HG03439 (cell line): Measurements from ENCODE around the gene F5.
"Not testable (repeated sequence)": the region's sequence is repeated elsewhere in the genome, so short reads cannot be mapped to it uniquely, and the experiment has no call there.

ENCODE experiments used
- ATAC-seq: cut with Tn5 transposase; IDR thresholded peaks from one replicate; pipeline ENCODE4 v1.9.1; 2021; ENCODE audit warnings: mild to moderate bottlenecking, moderate library complexity; ENCODE audit not compliant: unreplicated experiment

Gene F5

GRCh38 chr1:169546087-169546995 lies 39.9 kb downstream of the F5 start:
- peak; percentile 88 for ATAC-seq

- no peak for ATAC-seq
These were observed 40.8 kb downstream of the F5 start for GRCh38 chr1:169545472-169545871.

- no peak for ATAC-seq
These were observed 47.0 kb downstream of the F5 start for GRCh38 chr1:169538998-169539871.

GRCh38 chr1:169534653-169535052 lies 51.6 kb downstream of the F5 start:
- no peak for ATAC-seq

- ATAC-seq, result not testable (repeated sequence)
These were observed 52.6 kb downstream of the F5 start for GRCh38 chr1:169533528-169534190.

- no peak for ATAC-seq
These were observed 55.8 kb downstream of the F5 start for GRCh38 chr1:169530448-169530847.

GRCh38 chr1:169529068-169529642 lies 57.1 kb downstream of the F5 start:
- ATAC-seq, result no peak

GRCh38 chr1:169528215-169529067 lies 57.8 kb downstream of the F5 start:
- peak; percentile 51 for ATAC-seq

GRCh38 chr1:169527451-169528214 lies 58.6 kb downstream of the F5 start:
- ATAC-seq, result no peak

- ATAC-seq, result no peak
These were observed 59.3 kb downstream of the F5 start for GRCh38 chr1:169527001-169527400.

- ATAC-seq, result no peak
These were observed 60.0 kb downstream of the F5 start for GRCh38 chr1:169526120-169526832.

- no peak for ATAC-seq
These were observed 60.9 kb downstream of the F5 start for GRCh38 chr1:169525391-169525790.

- ATAC-seq, result no peak
These were observed 62.4 kb downstream of the F5 start for GRCh38 chr1:169523904-169524303.

GRCh38 chr1:169521226-169521625 lies 65.1 kb downstream of the F5 start:
- ATAC-seq, result no peak

GRCh38 chr1:169517558-169518186 lies 68.6 kb downstream of the F5 start:
- no peak for ATAC-seq

GRCh38 chr1:169515641-169516040 lies 70.6 kb downstream of the F5 start:
- no peak for ATAC-seq

GRCh38 chr1:169514566-169515270 lies 71.6 kb downstream of the F5 start:
- ATAC-seq, result no peak
